Hematopoietic multipotent progenitor cell (in vitro differentiated cells): ENCODE measurements around the gene KLHL1. TPM values are rescaled to one million over a fixed set of nuclear protein-coding genes. Genes with fewer than 3 reads are reported as not detected.

Experiments
- DNase-seq, 3 donors: peaks; one replicate each; pipeline ENCODE4 v3.0.0-alpha.2; 2011 to 2015; ENCODE audit warnings: low read depth in 2 of 3, low spot score in 2 of 3
- small RNA-seq: library from RNA; depleted of rRNA; stranded (forward); fragments of <200 nt; gene quantifications from one replicate; pipeline ENCODE3, GENCODE V24; 2012
- total RNA-seq: library from RNA; depleted of rRNA; stranded (reverse); fragments of >200 nt; gene quantifications from one replicate; pipeline ENCODE4 v1.2.3, GENCODE V29; 2012

The KLHL1 gene
- total RNA-seq, 1 donor, result not detected

DNA sequence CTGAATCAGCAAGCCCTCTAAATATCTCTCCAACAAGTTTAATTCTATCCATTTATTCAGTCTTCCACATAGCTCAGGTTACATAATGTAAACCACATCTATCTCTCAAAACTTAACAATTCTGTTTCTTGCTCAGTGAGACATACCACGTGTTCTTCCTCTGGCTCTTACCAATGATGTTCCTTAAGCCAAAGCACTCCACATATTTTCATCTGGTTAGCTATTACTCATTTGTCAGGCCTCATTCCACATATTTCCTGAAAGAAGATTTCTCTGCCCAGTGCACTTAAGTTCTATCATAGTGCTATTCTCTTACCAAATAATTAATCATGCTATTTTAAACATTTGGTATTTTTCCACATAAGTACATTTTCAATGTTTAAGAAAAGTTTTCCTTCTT lies 403.9 kb downstream of the KLHL1 start:
- DNase-seq, result no peak

- DNase-seq, result no peak
These were observed 417.3 kb downstream of the KLHL1 start for GRCh38 chr13:69690999-69691398.

GRCh38 chr13:69683921-69684686 lies 424.1 kb downstream of the KLHL1 start:
- DNase-seq, result no peak

DNA sequence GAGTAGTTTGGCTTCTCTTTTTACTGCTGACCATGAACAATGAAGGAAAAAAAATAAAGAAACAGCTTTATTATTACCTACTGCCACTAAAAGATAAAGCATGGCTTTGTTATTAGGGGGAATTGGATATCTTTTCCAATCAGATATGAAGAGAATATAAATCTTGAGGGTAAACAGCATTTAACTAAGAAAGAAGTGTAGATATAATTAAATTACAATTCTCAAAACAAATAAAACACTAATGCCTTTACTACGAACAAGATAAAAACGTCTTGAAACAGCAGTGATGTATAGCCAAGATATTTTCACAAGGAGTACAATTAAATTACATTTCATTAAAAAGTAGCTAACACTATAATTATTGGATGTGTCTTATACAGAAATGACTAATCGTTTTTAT lies 426.5 kb downstream of the KLHL1 start:
- no peak for DNase-seq

DNA sequence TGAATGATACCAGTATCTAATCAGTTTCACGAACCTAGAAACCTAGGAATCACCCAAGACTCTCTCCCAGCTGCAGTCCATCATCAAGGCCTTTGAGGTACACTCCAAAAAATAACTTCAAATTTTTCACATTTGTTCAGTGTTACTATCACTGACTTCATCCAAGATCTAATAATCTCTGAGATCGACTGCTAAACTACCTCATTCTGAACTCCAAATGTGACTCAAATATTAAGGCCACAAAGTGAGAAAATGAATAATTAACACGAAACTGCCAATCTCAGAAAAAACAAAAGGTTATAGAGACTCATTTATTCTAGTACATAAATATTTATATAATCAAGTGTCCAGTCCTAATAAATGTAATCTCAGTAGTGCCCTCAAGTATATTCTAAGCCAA lies 430.9 kb downstream of the KLHL1 start:
- no peak for DNase-seq

GRCh38 chr13:69676286-69676685 lies 432.0 kb downstream of the KLHL1 start:
- DNase-seq, result no peak

GRCh38 chr13:69660155-69660554 lies 448.1 kb downstream of the KLHL1 start:
- DNase-seq, result no peak

GRCh38 chr13:69657676-69658075 lies 450.6 kb downstream of the KLHL1 start:
- DNase-seq, result no peak

DNA sequence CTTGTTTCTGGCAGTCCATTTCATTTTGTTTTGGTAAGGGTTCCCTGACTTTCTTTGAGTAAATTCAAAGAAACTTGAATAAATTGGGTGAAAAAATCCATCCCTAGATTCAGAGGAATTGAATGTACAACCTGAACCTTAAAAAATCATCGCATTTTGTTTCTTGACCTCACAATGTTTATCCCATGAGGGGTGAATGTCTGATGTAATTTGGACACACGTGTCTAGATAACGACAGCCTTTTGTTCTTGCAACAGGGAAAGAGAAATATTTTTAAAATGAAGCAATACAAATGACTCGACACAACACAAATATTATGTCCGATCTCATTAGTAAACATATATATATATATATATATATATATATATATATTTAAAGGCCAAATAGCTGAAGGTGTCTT lies 453.9 kb downstream of the KLHL1 start:
- no peak for DNase-seq

Small RNA genes lying within 50 kb of the gene (small RNA-seq; reads per million reads assigned to genes)
- not detected for gene RNY3P10

Other genes starting within 250 kb of the KLHL1 start
- not detected for gene ATXN8OS, start 626 bp downstream of the KLHL1 start, total RNA-seq